Measurements from ENCODE around the gene UBN2.

The UBN2 gene

GRCh38 chr7:139341776-139342226 lies 110.8 kb downstream of the UBN2 start:
- no peak for DNase-seq (ENCODE audit: low read depth in 1 of 2, low spot score in 1 of 2)

GRCh38 chr7:139345042-139345441 lies 114.0 kb downstream of the UBN2 start:
- DNase-seq (ENCODE audit: low read depth in 1 of 2, low spot score in 1 of 2): no peak

- no peak for DNase-seq (ENCODE audit: low read depth in 1 of 2, low spot score in 1 of 2)
Observed at GRCh38 chr7:139351027-139351426, 120.0 kb downstream of the UBN2 start.

- no peak for DNase-seq (ENCODE audit: low read depth in 1 of 2, low spot score in 1 of 2)
Observed at GRCh38 chr7:139354729-139355128, 123.7 kb downstream of the UBN2 start.

- no peak for DNase-seq (ENCODE audit: low read depth in 1 of 2, low spot score in 1 of 2)
Observed at GRCh38 chr7:139355320-139355719, 124.3 kb downstream of the UBN2 start.
